Activated B cell treated with CpG ODN at 0.5 μM for 24 hours (primary cell): ENCODE data around the gene AGK. TPM values are rescaled to one million over a fixed set of nuclear protein-coding genes. Genes with fewer than 3 reads are reported as not detected.

ENCODE experiments used
- ATAC-seq: fragments of 200-7000 bp; cut with Tn5 transposase; one replicate; pipeline ENCODE4 v1.10.0; 2021; ENCODE audit warnings: low read depth, mild to moderate bottlenecking, moderate library complexity
- CTCF ChIA-PET: fragments of 350-600 bp; sonication (Branson Sonifier 250); formaldehyde crosslinking; loops from one replicate; lab custom pipeline; 2021; ENCODE audit warnings: antibody characterized with exemption; lab: Charles Lee
- POLR2A ChIA-PET: fragments of 350-600 bp; sonication (Branson Sonifier 250); formaldehyde crosslinking; loops from one replicate; lab custom pipeline; 2021; ENCODE audit warnings: antibody characterized with exemption; lab: Charles Lee
- DNase-seq: peaks from one replicate; pipeline ENCODE4 v3.0.0; 2022
- H3K27ac Mint-ChIP-seq: one replicate; pipeline ENCODE4 v1.8.0; 2020; ENCODE audit warnings: mixed read lengths
- H3K27me3 Mint-ChIP-seq: one replicate; pipeline ENCODE4 v1.8.0; 2021; ENCODE audit warnings: mixed read lengths
- H3K36me3 Mint-ChIP-seq: one replicate; pipeline ENCODE4 v1.8.0; 2021; ENCODE audit warnings: low read depth, mixed read lengths
- H3K4me1 Mint-ChIP-seq: one replicate; pipeline ENCODE4 v1.8.0; 2021; ENCODE audit warnings: mixed read lengths
- H3K4me3 Mint-ChIP-seq: one replicate; pipeline ENCODE4 v1.8.0; 2020; ENCODE audit warnings: mild to moderate bottlenecking, mixed read lengths
- H3K9me3 Mint-ChIP-seq: one replicate; pipeline ENCODE4 v1.8.0; 2020; ENCODE audit warnings: mixed read lengths
- intact Hi-C: fragments of 100-400 bp; cut with micrococcal nuclease; formaldehyde crosslinking; loops from one replicate; pipeline ENCODE4 v1.15.1; 2024
- total RNA-seq: library from RNA; stranded (reverse); gene quantifications from 2 replicates; pipeline ENCODE4 v1.2.3, GENCODE V29; 2022
- TF ChIP-seq, protein P1 (sequence below): fragments of 200-600 bp; IDR thresholded peaks from one replicate; pipeline ENCODE4 v1.8.0; 2022; ENCODE audit warnings: antibody characterized with exemption, mild to moderate bottlenecking

Gene AGK
- total RNA-seq, 1 donor from 2014 or later = 39.3 TPM

DNA sequence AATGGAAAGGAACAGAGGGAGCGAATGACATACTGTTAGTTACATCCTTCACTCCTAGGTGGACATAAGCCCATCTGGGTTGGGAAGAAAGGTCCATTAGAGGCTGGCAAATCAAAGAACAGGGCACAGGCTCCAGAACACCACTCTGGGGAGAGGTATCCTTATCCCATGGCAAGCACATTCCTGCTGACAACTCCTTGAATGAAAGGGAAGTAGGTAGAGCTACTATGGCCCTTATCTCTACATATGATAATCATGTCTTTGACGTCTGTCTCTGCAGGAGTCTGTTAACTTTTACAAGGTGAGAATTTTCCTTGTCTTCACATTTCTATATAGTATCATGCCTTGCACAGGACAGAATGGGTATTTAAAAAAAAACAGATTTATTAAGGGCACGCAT, 140.3 kb downstream of the AGK start:
- Mint-ChIP-seq H3K36me3 (peaks cover 36% of the 10 kb centered on the region), H3K4me1 (peaks cover 22% of the 10 kb centered on the region), H3K9me3 (no peaks in the 10 kb centered on the region), H3K27ac (no peak overlapping the region), H3K4me3 (no peak overlapping the region), H3K27me3 (no peaks in the 10 kb centered on the region)
- CTCF ChIA-PET = no interaction called here
- intact Hi-C loops = no loop called here
- TF ChIP-seq, protein P1, sequence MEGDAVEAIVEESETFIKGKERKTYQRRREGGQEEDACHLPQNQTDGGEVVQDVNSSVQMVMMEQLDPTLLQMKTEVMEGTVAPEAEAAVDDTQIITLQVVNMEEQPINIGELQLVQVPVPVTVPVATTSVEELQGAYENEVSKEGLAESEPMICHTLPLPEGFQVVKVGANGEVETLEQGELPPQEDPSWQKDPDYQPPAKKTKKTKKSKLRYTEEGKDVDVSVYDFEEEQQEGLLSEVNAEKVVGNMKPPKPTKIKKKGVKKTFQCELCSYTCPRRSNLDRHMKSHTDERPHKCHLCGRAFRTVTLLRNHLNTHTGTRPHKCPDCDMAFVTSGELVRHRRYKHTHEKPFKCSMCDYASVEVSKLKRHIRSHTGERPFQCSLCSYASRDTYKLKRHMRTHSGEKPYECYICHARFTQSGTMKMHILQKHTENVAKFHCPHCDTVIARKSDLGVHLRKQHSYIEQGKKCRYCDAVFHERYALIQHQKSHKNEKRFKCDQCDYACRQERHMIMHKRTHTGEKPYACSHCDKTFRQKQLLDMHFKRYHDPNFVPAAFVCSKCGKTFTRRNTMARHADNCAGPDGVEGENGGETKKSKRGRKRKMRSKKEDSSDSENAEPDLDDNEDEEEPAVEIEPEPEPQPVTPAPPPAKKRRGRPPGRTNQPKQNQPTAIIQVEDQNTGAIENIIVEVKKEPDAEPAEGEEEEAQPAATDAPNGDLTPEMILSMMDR = no peak
- DNase-seq = no peak
- POLR2A ChIA-PET = interaction anchor here (0.6 kb wide), 1 partner anchor 10 kb away, joined by 3 read pairs; no protein-coding TSS in a partner anchor
- ATAC-seq = no peak

DNA sequence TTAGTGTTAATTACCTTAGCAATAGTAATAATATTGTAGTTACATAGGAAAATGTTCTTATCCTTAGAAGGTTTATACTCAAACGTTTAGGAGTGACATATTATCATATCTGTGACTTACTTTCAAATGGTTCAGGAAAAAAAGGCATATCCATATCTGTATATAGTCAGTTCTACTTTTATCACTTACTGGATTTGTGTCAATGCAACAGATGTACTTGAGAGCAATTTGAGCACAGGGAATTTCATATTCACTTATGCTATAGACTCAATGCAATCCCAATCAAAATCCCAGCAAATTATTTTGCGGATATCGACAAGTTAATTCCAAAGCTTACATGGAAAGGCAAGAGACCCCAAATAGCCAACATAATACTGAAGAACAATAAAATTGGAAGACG, 140.8 kb downstream of the AGK start:
- Mint-ChIP-seq H3K4me3 (no peak overlapping the region), H3K9me3 (no peaks in the 10 kb centered on the region), H3K27ac (no peak overlapping the region), H3K27me3 (no peaks in the 10 kb centered on the region), H3K4me1 (peaks cover 26% of the 10 kb centered on the region), H3K36me3 (peaks cover 35% of the 10 kb centered on the region)
- ChIA-PET CTCF (no interaction called here), POLR2A (no interaction called here)
- DNase-seq = no peak
- ATAC-seq = no peak
- intact Hi-C loops = no loop called here
- TF ChIP-seq, protein P1 = no peak

DNA sequence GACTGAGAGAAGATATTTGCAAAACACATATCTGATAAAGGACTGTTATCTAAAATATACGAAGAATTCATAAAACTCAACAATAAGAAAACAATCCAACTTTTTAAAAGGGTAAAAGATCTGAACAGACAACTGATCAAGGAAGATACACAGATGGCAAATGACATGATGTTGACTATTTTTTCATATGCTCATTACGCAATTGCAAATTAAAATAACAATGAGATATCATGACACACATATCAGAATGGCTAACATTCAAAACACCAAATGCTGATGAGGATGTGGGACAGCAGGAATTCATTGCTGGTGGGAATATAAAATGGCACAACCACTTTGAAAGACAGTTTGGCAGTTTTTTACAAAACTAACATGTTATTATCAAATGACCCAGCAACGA, 141.9 kb downstream of the AGK start:
- H3K27me3 Mint-ChIP-seq = no peaks in the 10 kb centered on the region
- H3K36me3 Mint-ChIP-seq = peaks cover 33% of the 10 kb centered on the region
- ATAC-seq = no peak
- no peak for DNase-seq
- ChIA-PET POLR2A (no interaction called here), CTCF (no interaction called here)
- TF ChIP-seq, protein P1 = no peak
- H3K4me1 Mint-ChIP-seq = peaks cover 37% of the 10 kb centered on the region
- H3K4me3 Mint-ChIP-seq = no peak overlapping the region
- intact Hi-C loops = no loop called here
- no peak overlapping the region for H3K27ac Mint-ChIP-seq
- H3K9me3 Mint-ChIP-seq = no peaks in the 10 kb centered on the region

DNA sequence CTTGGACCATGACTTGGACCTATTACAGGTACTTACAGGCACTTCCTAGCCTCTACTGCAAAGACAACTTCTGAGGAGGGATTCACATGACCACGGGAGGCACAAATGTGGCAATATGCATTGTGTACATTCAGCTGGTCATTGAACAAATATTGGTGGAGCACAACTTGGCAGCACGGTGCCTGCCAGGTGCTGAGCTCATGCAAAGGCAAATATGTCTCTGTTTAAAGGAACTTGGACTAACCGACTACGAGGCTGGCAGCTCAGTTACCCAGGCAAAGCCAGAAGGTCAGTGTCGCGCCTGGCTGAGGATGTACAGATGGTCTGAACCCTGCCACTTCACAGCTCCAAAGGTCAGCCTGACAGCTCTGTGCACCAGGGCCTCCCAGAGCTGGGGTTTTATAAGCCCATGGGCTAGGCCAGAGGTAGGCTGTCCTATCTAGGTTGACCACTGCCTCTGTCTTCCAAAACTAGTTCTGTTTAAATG, 144.6 kb downstream of the AGK start:
- TF ChIP-seq, protein P1 = no peak
- intact Hi-C loops = no loop called here
- Mint-ChIP-seq H3K4me3 (no peak overlapping the region), H3K27ac (no peak overlapping the region), H3K4me1 (peaks cover 65% of the 10 kb centered on the region), H3K9me3 (no peaks in the 10 kb centered on the region), H3K27me3 (no peaks in the 10 kb centered on the region), H3K36me3 (peaks cover 17% of the 10 kb centered on the region)
- POLR2A ChIA-PET = interaction anchor here (1.0 kb wide), 1 partner anchor 42 kb away, joined by 5 read pairs; the partner anchor contains the start of gene SSBP1
- no peak for DNase-seq
- ATAC-seq = no peak
- CTCF ChIA-PET = no interaction called here

DNA sequence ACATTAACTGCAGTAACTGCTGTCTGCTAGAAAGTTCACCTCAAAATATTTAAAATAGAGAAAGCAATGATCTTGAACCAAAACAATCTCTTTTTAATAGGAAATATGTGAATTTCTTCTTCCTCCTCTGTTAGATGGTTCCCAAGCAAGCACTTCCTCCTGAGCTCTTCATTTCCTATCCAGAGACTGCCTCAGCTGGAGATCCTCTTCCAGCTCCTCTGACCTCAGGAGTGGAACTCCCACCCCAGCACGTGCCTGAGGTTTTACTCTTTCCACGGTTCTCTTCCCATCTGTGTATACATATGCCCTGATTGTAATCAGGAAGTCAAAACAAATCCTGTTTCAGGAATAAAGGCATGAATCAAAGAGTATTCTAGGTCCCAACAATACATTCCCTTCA, 145.1 kb downstream of the AGK start:
- no peak for DNase-seq
- Mint-ChIP-seq H3K9me3 (no peaks in the 10 kb centered on the region), H3K27me3 (no peaks in the 10 kb centered on the region), H3K4me3 (no peak overlapping the region), H3K36me3 (peaks cover 17% of the 10 kb centered on the region), H3K27ac (no peak overlapping the region), H3K4me1 (peaks cover 68% of the 10 kb centered on the region)
- TF ChIP-seq, protein P1 = no peak
- no peak for ATAC-seq
- intact Hi-C loops = no loop called here
- ChIA-PET POLR2A (interaction anchor here (1.0 kb wide), 1 partner anchor 42 kb away, joined by 5 read pairs; the partner anchor contains the start of gene SSBP1), CTCF (no interaction called here)
